Lung microvascular endothelial cell (primary cell): Measurements from ENCODE around the gene KEL. TPM values are rescaled to one million over a fixed set of nuclear protein-coding genes. Genes with fewer than 3 reads are reported as not detected.

Source experiments
- DNase-seq, 2 donors: peaks; one replicate each; pipeline versions ENCODE4 v3.0.0 to v3.0.0-alpha.2; 2010; ENCODE audit warnings: low read depth in 2 of 2
- total RNA-seq: library from RNA; depleted of rRNA; stranded (reverse); fragments of >200 nt; gene quantifications from 2 replicates; pipeline ENCODE4 v1.2.1, GENCODE V29; 2014

The KEL gene
- total RNA-seq, 1 donor from 2014 or later: not detected

GRCh38 chr7:142961595-142961972 lies 579 bp downstream of the KEL start:
- DNase-seq: no peak

- no peak for DNase-seq
These were observed 1.1 kb downstream of the KEL start for GRCh38 chr7:142960955-142961512.

- DNase-seq: no peak
These were observed 3.0 kb downstream of the KEL start for GRCh38 chr7:142959202-142959601.

- no peak for DNase-seq
These were observed 4.4 kb downstream of the KEL start for GRCh38 chr7:142957723-142958122.

- no peak for DNase-seq
These were observed 5.1 kb downstream of the KEL start for GRCh38 chr7:142956951-142957623.

- no peak for DNase-seq
These were observed 7.4 kb downstream of the KEL start for GRCh38 chr7:142954680-142955268.

- DNase-seq: no peak
These were observed 11.9 kb downstream of the KEL start for GRCh38 chr7:142950235-142950634.

GRCh38 chr7:142948603-142949002 lies 13.6 kb downstream of the KEL start:
- DNase-seq: no peak

- no peak for DNase-seq
These were observed 17.2 kb downstream of the KEL start for GRCh38 chr7:142945001-142945400.

- no peak for DNase-seq
These were observed 18.4 kb downstream of the KEL start for GRCh38 chr7:142943706-142944268.

- no peak for DNase-seq
These were observed 19.4 kb downstream of the KEL start for GRCh38 chr7:142942746-142943145.

- DNase-seq: no peak
These were observed 20.6 kb downstream of the KEL start for GRCh38 chr7:142941541-142941940.

- no peak for DNase-seq
These were observed 21.1 kb downstream of the KEL start for GRCh38 chr7:142940966-142941535.

GRCh38 chr7:142939226-142939910 lies 22.8 kb downstream of the KEL start, which contains the start of gene LLCFC1:
Gene LLCFC1 (plus strand): TSS chr7:142939484. CDS start chr7:142939622, 138 bp downstream.
- no peak for DNase-seq

GRCh38 chr7:142938611-142939010 lies 23.6 kb downstream of the KEL start:
- no peak for DNase-seq

GRCh38 chr7:142935941-142936565 lies 26.1 kb downstream of the KEL start:
- DNase-seq: no peak

GRCh38 chr7:142934056-142934455 lies 28.1 kb downstream of the KEL start:
- DNase-seq: no peak

GRCh38 chr7:142933624-142934023 lies 28.5 kb downstream of the KEL start, which contains the start of gene TRPV5:
Gene TRPV5 (minus strand): TSS chr7:142933746. CDS start chr7:142933459, 287 bp downstream.
- DNase-seq: no peak

GRCh38 chr7:142933092-142933475 lies 29.1 kb downstream of the KEL start:
- DNase-seq: no peak

- no peak for DNase-seq
These were observed 29.6 kb downstream of the KEL start for GRCh38 chr7:142932386-142933091.
